Upper lobe of right lung (tissue), 1 donor: ENCODE data around the gene PCYT2. TPM values are rescaled to one million over a fixed set of nuclear protein-coding genes. Genes with fewer than 3 reads are reported as not detected.
A peak's percentile ranks its signal among the peaks of the same experiment; 100 is the strongest.

ENCODE experiments used
- ATAC-seq: fragments of 200-7000 bp; cut with Tn5 transposase; one replicate; pipeline ENCODE4 v1.9.1; 2020; ENCODE audit warnings: mild to moderate bottlenecking, moderate library complexity
- DNase-seq: peaks from one replicate; pipeline ENCODE4 v3.0.0-alpha.2; 2020
- H3K27ac ChIP-seq: fragments of 200-600 bp; one replicate; pipeline ENCODE4 v1.8.0; 2022
- H3K27me3 ChIP-seq: fragments of 200-600 bp; one replicate; pipeline ENCODE4 v1.8.0; 2022; ENCODE audit warnings: mild to moderate bottlenecking
- H3K36me3 ChIP-seq: fragments of 200-600 bp; one replicate; pipeline ENCODE4 v1.8.0; 2022
- H3K4me1 ChIP-seq: fragments of 200-600 bp; one replicate; pipeline ENCODE4 v1.8.0; 2022
- H3K4me3 ChIP-seq: fragments of 200-600 bp; one replicate; pipeline ENCODE4 v1.8.0; 2022; ENCODE audit warnings: mild to moderate bottlenecking
- H3K9me3 ChIP-seq: fragments of 200-600 bp; one replicate; pipeline ENCODE4 v1.8.0; 2022
- intact Hi-C: fragments of 100-400 bp; cut with DNase I; formaldehyde crosslinking; loops from one replicate; pipeline ENCODE4 v1.11.0; 2022
- total RNA-seq: library from RNA; stranded (reverse); fragmentation: NEBNext Ultra II Directional; extraction: Animal tissue kit (Norgen Biotek cat#: 25700); gene quantifications from one replicate; pipeline ENCODE4 v1.2.1, GENCODE V29; 2021
- TF ChIP-seq, protein P1 (sequence below): fragments of 200-600 bp; IDR thresholded peaks from one replicate; pipeline ENCODE4 v1.8.0; 2022; ENCODE audit warnings: antibody characterized with exemption
- donor health status: DM: no; HTN: yes; CAD: no; lungs with severe emphysema.

The PCYT2 gene
- total RNA-seq, 1 donor from 2014 or later, result 46.1 TPM

DNA sequence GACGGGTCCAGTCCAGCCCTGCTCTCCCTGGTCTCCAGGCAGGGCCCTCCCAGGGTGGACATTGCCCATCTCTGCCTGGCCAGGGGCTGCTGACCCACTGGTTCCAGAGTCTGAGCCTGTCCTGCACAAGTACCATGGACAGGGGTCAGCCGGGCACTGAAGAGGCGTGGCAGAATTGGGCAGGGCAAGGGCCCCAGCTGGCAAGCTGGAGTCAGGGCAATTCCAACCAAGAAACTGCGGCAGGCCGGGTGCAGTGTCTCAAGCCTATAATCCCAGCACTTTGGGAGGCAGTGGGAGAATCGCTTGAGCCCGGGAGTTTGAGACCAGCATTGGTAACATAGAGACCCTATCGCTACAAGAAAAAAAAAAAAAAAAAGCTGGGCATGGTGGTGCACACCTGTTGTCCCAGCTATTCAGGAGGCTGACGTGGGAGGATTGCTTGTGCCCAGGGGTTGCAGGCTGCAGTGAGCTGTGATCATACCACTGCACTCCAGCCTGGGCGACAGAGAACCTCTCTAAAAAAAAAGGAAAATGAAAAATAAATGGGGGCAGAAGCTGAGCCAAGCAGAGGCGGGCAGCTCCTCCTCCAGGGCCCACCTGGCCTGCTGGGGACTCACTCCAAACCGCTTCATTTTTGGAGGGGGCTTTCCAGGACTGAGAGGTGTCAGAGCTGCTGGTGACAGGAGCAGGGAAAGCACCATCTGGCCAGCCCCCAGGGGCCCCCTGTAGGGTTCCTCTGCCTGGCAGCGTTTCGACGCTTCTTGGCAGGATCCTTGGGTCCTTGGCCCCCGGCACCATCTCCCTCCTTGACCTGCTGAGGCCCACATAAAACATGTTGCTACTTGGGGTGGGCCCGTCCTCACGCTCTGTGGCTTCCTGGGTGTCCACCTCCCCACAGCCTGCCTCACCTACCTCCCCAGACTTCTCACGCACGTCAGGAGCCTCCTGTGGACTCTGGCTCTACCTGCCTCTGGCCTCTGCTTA is 19.2 kb upstream of the PCYT2 start:
- TF ChIP-seq, protein P1, sequence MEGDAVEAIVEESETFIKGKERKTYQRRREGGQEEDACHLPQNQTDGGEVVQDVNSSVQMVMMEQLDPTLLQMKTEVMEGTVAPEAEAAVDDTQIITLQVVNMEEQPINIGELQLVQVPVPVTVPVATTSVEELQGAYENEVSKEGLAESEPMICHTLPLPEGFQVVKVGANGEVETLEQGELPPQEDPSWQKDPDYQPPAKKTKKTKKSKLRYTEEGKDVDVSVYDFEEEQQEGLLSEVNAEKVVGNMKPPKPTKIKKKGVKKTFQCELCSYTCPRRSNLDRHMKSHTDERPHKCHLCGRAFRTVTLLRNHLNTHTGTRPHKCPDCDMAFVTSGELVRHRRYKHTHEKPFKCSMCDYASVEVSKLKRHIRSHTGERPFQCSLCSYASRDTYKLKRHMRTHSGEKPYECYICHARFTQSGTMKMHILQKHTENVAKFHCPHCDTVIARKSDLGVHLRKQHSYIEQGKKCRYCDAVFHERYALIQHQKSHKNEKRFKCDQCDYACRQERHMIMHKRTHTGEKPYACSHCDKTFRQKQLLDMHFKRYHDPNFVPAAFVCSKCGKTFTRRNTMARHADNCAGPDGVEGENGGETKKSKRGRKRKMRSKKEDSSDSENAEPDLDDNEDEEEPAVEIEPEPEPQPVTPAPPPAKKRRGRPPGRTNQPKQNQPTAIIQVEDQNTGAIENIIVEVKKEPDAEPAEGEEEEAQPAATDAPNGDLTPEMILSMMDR, result no peak
- DNase-seq (no peak), ATAC-seq (no peak)
- H3K9me3 ChIP-seq, result no peaks in the 10 kb centered on the region
- H3K27me3 ChIP-seq, result no peaks in the 10 kb centered on the region
- intact Hi-C loops, result no loop called here
- peaks cover 14% of the 10 kb centered on the region for H3K4me1 ChIP-seq
- no peak overlapping the region for H3K27ac ChIP-seq
- no peak overlapping the region for H3K4me3 ChIP-seq
- H3K36me3 ChIP-seq, result no peaks in the 10 kb centered on the region

DNA sequence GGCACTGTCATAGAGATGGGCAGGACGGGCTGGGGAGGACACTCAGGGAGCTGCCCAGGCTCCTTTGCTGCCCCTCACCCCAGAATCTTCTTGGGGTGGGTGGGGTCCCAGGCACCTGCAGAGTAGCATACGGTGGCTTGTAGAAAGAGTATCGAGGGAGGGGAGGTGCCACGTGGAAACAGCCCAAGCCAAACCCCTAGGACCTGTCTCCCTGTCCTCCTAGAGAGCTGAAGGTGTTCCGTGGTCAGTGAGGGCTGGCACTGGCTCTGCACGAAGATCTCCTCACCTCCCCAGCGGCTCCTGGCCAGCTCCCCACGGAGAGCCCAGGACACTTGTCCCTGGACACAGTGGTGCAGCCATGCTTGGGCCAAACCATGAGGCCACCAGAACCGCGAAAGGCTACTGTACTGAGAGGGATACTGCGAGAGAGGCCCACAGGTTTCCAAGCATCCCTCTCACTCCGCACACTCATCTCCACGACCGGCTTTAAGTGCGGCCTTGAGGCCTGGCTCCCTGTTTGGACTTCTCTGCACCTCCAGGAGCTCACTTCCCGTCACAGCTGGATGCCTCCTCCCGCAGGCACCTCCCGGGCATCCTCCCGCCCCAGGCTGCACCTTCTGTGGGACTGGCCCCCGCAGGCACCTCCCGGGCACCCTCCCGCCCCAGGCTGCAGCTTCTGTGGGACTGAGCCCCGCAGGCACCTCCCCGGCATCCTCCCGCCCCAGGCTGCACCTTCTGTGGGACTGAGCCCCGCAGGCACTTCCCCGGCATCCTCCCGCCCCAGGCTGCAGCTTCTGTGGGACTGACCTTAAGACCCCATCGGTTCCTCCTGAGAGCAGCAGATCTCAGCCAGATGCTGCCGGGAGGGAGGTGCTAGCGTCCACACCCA is 18.3 kb upstream of the PCYT2 start:
- no peak for DNase-seq
- no peak for ATAC-seq
- no peaks in the 10 kb centered on the region for H3K36me3 ChIP-seq
- H3K4me3 ChIP-seq, result no peak overlapping the region
- no peaks in the 10 kb centered on the region for H3K9me3 ChIP-seq
- H3K27me3 ChIP-seq, result no peaks in the 10 kb centered on the region
- H3K27ac ChIP-seq, result no peak overlapping the region
- TF ChIP-seq, protein P1, result no peak
- intact Hi-C loops, result no loop called here
- peaks cover 24% of the 10 kb centered on the region for H3K4me1 ChIP-seq

DNA sequence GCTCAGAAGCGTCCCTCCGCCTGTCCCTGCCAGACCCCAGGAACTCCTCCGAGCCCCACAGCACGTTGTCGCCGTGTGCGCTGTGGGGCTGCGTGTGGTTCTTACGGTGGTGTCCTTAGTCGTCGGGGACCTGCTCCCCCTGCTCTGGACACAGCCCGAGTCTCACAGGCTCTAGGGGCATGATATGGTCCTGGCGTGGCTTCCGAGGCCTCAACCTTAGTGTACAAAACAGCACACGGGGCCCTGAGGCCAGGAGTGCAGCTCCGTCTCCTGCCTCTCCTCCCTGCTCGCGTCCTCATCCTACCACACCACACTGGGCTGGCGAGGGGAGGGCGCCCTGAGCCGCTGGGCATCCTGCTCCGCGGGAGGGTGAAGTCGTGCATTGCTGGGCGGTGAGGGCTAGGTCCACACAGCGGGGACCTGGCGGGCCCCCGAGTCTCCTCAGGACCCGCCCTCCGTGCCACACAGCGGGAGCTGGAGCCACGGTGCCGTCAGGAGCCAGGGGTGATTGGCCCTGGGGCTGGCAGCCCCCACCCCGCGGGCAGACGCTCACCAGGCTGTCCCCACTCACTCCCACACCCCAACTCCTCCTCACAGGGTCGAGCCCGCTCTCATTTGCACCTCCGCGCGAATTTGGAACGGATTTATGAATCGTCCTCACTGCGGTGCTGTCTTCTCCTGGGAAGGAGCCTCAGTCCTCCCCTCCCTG is 17.5 kb upstream of the PCYT2 start:
- TF ChIP-seq, protein P1, result no peak
- ATAC-seq, result no peak
- no peak for DNase-seq
- intact Hi-C loops, result no loop called here
- Histone ChIP-seq H3K27me3 (no peaks in the 10 kb centered on the region), H3K9me3 (no peaks in the 10 kb centered on the region), H3K27ac (no peak overlapping the region), H3K4me3 (peak overlapping the region; percentile 64), H3K36me3 (no peaks in the 10 kb centered on the region), H3K4me1 (peaks cover 32% of the 10 kb centered on the region)

DNA sequence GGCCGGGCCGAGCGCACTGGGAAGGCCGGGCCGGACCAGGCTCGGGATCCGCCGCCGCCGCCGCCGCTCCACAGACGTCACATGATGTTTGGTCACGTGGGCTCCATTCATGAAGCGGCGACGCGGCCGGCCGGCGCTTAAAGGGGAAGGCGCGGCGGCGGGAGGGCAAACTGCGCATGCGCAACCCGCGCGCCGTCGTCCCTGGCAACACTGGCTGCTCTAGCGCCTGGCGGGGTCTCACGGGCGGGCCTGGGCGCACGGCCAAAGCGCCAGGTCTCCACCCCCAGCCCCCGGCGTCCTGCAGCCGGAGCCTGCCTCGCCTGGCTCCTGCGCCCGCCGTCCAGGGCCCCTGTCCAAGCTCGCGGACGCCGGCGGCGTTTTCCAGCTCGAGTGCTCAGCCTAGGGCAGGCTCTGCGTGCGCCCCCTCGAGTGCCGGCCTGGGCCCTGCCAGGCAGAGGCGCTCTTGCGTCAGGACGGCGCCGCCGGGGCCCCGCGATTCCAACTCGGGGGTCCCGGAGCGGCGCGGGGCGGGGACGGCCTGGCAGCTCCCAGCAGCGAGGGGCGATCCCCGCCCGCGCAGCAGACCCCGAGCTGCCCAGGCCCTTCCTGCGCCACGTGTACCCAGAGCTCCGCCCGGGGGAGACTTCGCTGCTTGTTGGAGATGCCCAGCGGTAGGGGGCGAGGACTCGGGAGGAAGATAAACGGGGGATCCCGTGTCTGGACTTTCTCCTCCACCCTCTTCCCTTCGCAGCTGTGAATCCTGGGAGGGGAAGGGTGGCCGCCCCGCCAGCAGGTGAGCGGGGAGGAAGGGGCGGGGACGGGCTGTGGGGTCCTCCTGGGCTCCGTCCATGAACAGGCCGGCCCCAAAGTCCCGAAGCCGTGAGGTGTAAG is 16.7 kb upstream of the PCYT2 start, which contains the start of gene MAFG:
MAFG (minus strand) TSS at position 83 of the 891 bp plus-strand sequence. CDS start 4,550 bp downstream, outside the sequence.
- peak; percentile 95 for DNase-seq
- peak; percentile 58 for ATAC-seq
- peak within 1 kb of the TSS; percentile 90 for H3K27ac ChIP-seq
- intact Hi-C loops, result no loop called here
- H3K9me3 ChIP-seq, result no peaks in the 10 kb centered on the region
- TF ChIP-seq, protein P1, result peak; percentile 32
- H3K27me3 ChIP-seq, result no peaks in the 10 kb centered on the region
- H3K36me3 ChIP-seq, result no peaks in the 10 kb centered on the region
- H3K4me3 ChIP-seq, result peak within 1 kb of the TSS; percentile 86
- H3K4me1 ChIP-seq, result peaks cover 40% of the 10 kb centered on the region
